Osteoblast (primary cell): ENCODE data around the gene STRADA. TPM values are rescaled to one million over a fixed set of nuclear protein-coding genes. Genes with fewer than 3 reads are reported as not detected.

Experiments used
- DNase-seq: peaks from one replicate; pipeline ENCODE4 v3.0.0; 2011; ENCODE audit warnings: low spot score, mixed read lengths; ENCODE audit not compliant: insufficient read length; ENCODE audit errors: missing footprints
- H2AFZ ChIP-seq: 2 replicates; pipeline ENCODE4 v1.6.0; 2011; ENCODE audit warnings: mild to moderate bottlenecking, low read length
- H3K27ac ChIP-seq: 2 replicates; pipeline ENCODE4 v1.5.1; 2011; ENCODE audit warnings: mild to moderate bottlenecking, low read depth, low read length, moderate library complexity
- H3K27me3 ChIP-seq: 2 replicates; pipeline ENCODE4 v1.6.0; 2012; ENCODE audit warnings: mild to moderate bottlenecking, control low read depth, inconsistent platforms, low read length, moderate library complexity; ENCODE audit not compliant: insufficient read depth
- H3K36me3 ChIP-seq: 2 replicates; pipeline ENCODE4 v1.5.1; 2011; ENCODE audit warnings: mild to moderate bottlenecking, low read length, control low read depth, moderate library complexity; ENCODE audit not compliant: insufficient read depth
- H3K4me1 ChIP-seq: 2 replicates; pipeline ENCODE4 v1.5.1; 2011; ENCODE audit warnings: mild to moderate bottlenecking, low read length, control low read depth, moderate library complexity; ENCODE audit not compliant: insufficient read depth
- H3K4me2 ChIP-seq: 2 replicates; pipeline ENCODE4 v1.6.0; 2011; ENCODE audit warnings: mild to moderate bottlenecking, low read length; ENCODE audit not compliant: insufficient read depth
- H3K4me3 ChIP-seq: fragments of 200-600 bp; sonication (generic); 3 replicates; pipeline ENCODE4 v1.5.1; 2012; ENCODE audit warnings: mild to moderate bottlenecking, low read length, inconsistent platforms; ENCODE audit not compliant: insufficient read depth
- H3K79me2 ChIP-seq: 2 replicates; pipeline ENCODE4 v1.6.0; 2012; ENCODE audit warnings: mild to moderate bottlenecking, low read length, control low read depth, inconsistent platforms; ENCODE audit not compliant: insufficient read depth
- H3K9me3 ChIP-seq: 2 replicates; pipeline ENCODE4 v1.5.1; 2011; ENCODE audit warnings: low read depth, low read length, control low read depth
- H4K20me1 ChIP-seq: 2 replicates; pipeline ENCODE4 v1.6.0; 2012; ENCODE audit warnings: mild to moderate bottlenecking, low read length, control low read depth; ENCODE audit not compliant: insufficient read depth
- CTCF ChIP-seq: IDR thresholded peaks from 2 replicates; pipeline ENCODE4 v1.5.1; 2011; ENCODE audit warnings: mild to moderate bottlenecking, low read depth, low read length, moderate library complexity; ENCODE audit errors: extremely low read depth
- total RNA-seq: library from RNA; depleted of rRNA; stranded (reverse); fragments of >200 nt; gene quantifications from 2 replicates; pipeline ENCODE4 v1.2.3, GENCODE V29; 2012

Gene STRADA
- total RNA-seq, 1 donor: 29.7 TPM

GRCh38 chr17:63773272-63774140 lies 31.9 kb upstream of the STRADA start, which contains the start of gene CCDC47:
TSS of gene CCDC47 (minus strand) at chr17:63773597. CDS start at chr17:63766175, 7,422 bp downstream.
- H2AFZ ChIP-seq: peak within 1 kb of the TSS; percentile 73
- H3K27ac ChIP-seq: peak within 1 kb of the TSS; percentile 98
- H4K20me1 ChIP-seq: peaks cover 55% of the 10 kb centered on the region
- H3K79me2 ChIP-seq: peaks cover 92% of the 10 kb centered on the region
- no peak for TF ChIP-seq CTCF
- peaks cover 23% of the 10 kb centered on the region for H3K36me3 ChIP-seq
- H3K9me3 ChIP-seq: no peaks in the 10 kb centered on the region
- H3K4me1 ChIP-seq: peaks cover 17% of the 10 kb centered on the region
- peak within 1 kb of the TSS; percentile 81 for H3K4me3 ChIP-seq
- no peaks in the 10 kb centered on the region for H3K27me3 ChIP-seq
- peak within 1 kb of the TSS; percentile 96 for H3K4me2 ChIP-seq
- DNase-seq: peak; percentile 99

DNA sequence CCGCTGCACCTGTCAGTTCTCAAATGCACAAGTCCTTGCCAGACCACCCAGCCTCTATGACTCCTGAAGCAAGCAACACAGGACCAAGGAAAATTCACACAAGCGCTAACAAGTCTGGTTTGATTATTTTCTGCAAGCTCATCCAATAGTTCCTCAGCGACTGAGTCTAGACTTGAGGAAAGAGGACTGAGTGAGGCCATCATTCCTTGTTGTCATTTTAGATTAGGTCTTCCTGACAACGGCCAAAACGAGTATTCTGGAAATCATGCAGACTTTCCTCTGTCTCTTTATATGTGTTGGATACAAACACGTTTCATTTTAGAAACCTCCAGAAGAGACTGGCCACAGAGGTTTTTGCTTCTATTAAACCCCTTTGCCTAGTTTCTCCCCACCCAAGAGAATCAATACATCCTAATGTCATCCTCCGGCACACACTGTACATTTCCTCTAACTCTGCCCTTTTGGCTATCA lies 31.2 kb upstream of the STRADA start:
- H3K4me2 ChIP-seq: peak overlapping the region; percentile 94
- H3K9me3 ChIP-seq: no peaks in the 10 kb centered on the region
- peak overlapping the region; percentile 55 for H2AFZ ChIP-seq
- no peak for TF ChIP-seq CTCF
- peak; percentile 74 for DNase-seq
- H3K79me2 ChIP-seq: peaks cover 92% of the 10 kb centered on the region
- peaks cover 23% of the 10 kb centered on the region for H3K36me3 ChIP-seq
- peaks cover 17% of the 10 kb centered on the region for H3K4me1 ChIP-seq
- H3K27me3 ChIP-seq: no peaks in the 10 kb centered on the region
- H4K20me1 ChIP-seq: peaks cover 48% of the 10 kb centered on the region
- peak overlapping the region; percentile 81 for H3K4me3 ChIP-seq
- H3K27ac ChIP-seq: peak overlapping the region; percentile 98

DNA sequence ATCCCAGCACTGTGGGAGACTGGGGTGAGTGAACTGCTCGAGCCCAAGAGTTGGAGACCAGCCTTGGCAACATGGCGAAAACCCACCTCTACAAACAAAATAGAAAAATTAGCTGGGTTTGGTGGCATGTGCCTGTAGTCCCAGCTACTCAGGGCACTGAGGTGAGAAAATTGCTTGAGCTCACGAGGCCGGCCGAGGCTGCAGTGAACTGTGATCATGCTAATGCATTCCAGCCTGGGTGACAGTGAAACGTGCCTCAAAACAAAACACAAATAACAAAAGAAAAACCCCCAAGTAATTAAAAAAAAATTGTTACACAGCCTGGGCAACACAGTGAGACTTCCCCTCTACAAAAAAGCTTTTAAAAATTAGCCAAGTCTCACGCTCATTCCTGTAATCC lies 26.8 kb upstream of the STRADA start:
- H3K79me2 ChIP-seq: peaks cover 95% of the 10 kb centered on the region
- H3K4me1 ChIP-seq: peaks cover 4% of the 10 kb centered on the region
- no peak overlapping the region for H3K4me3 ChIP-seq
- H2AFZ ChIP-seq: no peak overlapping the region
- H3K27me3 ChIP-seq: no peaks in the 10 kb centered on the region
- peaks cover 24% of the 10 kb centered on the region for H3K36me3 ChIP-seq
- no peak overlapping the region for H3K27ac ChIP-seq
- peaks cover 28% of the 10 kb centered on the region for H4K20me1 ChIP-seq
- TF ChIP-seq CTCF: no peak
- no peak for DNase-seq
- H3K4me2 ChIP-seq: no peak overlapping the region
- no peaks in the 10 kb centered on the region for H3K9me3 ChIP-seq

GRCh38 chr17:63766754-63767153 lies 25.2 kb upstream of the STRADA start:
- Histone ChIP-seq H3K27ac (no peak overlapping the region), H3K4me2 (no peak overlapping the region), H3K4me3 (no peak overlapping the region), H4K20me1 (peaks cover 25% of the 10 kb centered on the region), H3K9me3 (no peaks in the 10 kb centered on the region), H3K27me3 (no peaks in the 10 kb centered on the region), H3K4me1 (no peaks in the 10 kb centered on the region), H2AFZ (no peak overlapping the region), H3K36me3 (peaks cover 36% of the 10 kb centered on the region), H3K79me2 (peaks cover 83% of the 10 kb centered on the region)
- no peak for TF ChIP-seq CTCF
- DNase-seq: no peak
